ENCODE data around the gene KRT6B.
"Not testable (repeated sequence)": the region's sequence is repeated elsewhere in the genome, so short reads cannot be mapped to it uniquely, and the experiment has no call there.

Gene KRT6B

GRCh38 chr12:52447196-52447595 is 4.8 kb downstream of the KRT6B start:
- not testable (repeated sequence) for H3K4me1 Mint-ChIP-seq (ENCODE audit: low read depth); DNase-seq
- H3K27me3 Mint-ChIP-seq: peaks cover 40% of the 10 kb centered on the region

GRCh38 chr12:52446367-52447045 is 5.4 kb downstream of the KRT6B start:
- peaks cover 44% of the 10 kb centered on the region for H3K27me3 Mint-ChIP-seq
- no peak for DNase-seq
- H3K27ac Mint-ChIP-seq: no peak overlapping the region
- no peaks in the 10 kb centered on the region for H3K36me3 Mint-ChIP-seq (ENCODE audit: low read depth)
- no peaks in the 10 kb centered on the region for H3K9me3 Mint-ChIP-seq
- H3K4me3 Mint-ChIP-seq: no peak overlapping the region
- no peaks in the 10 kb centered on the region for H3K4me1 Mint-ChIP-seq (ENCODE audit: low read depth)

More at GRCh38 chr12:52447196-52447595, 4.8 kb downstream of the KRT6B start:
- H3K4me3 Mint-ChIP-seq; H3K27ac Mint-ChIP-seq; H3K36me3 Mint-ChIP-seq (ENCODE audit: low read depth); H3K9me3 Mint-ChIP-seq: not testable (repeated sequence)

- H3K4me1 Mint-ChIP-seq (ENCODE audit: low read depth): no peaks in the 10 kb centered on the region
- no peak overlapping the region for H3K27ac Mint-ChIP-seq
- H3K9me3 Mint-ChIP-seq: no peaks in the 10 kb centered on the region
- H3K27me3 Mint-ChIP-seq: peaks cover 50% of the 10 kb centered on the region
- H3K4me3 Mint-ChIP-seq: no peak overlapping the region
- DNase-seq: no peak
- no peaks in the 10 kb centered on the region for H3K36me3 Mint-ChIP-seq (ENCODE audit: low read depth)
Observed at GRCh38 chr12:52445876-52446275, 6.1 kb downstream of the KRT6B start.

- H3K27ac Mint-ChIP-seq: no peak overlapping the region
- H3K4me1 Mint-ChIP-seq (ENCODE audit: low read depth): no peaks in the 10 kb centered on the region
- H3K27me3 Mint-ChIP-seq: peaks cover 49% of the 10 kb centered on the region
- no peak overlapping the region for H3K4me3 Mint-ChIP-seq
- H3K9me3 Mint-ChIP-seq: no peaks in the 10 kb centered on the region
- no peak for DNase-seq
- H3K36me3 Mint-ChIP-seq (ENCODE audit: low read depth): no peaks in the 10 kb centered on the region
Observed at GRCh38 chr12:52444647-52445595, 7.0 kb downstream of the KRT6B start.

- Mint-ChIP-seq H3K9me3 (no peaks in the 10 kb centered on the region), H3K36me3 (ENCODE audit: low read depth) (no peaks in the 10 kb centered on the region), H3K27ac (no peak overlapping the region), H3K4me3 (no peak overlapping the region), H3K27me3 (peaks cover 49% of the 10 kb centered on the region), H3K4me1 (ENCODE audit: low read depth) (no peaks in the 10 kb centered on the region)
- no peak for DNase-seq
Observed at GRCh38 chr12:52443966-52444365, 8.0 kb downstream of the KRT6B start.

GRCh38 chr12:52442600-52443061 is 9.3 kb downstream of the KRT6B start:
- no peak overlapping the region for H3K27ac Mint-ChIP-seq
- no peaks in the 10 kb centered on the region for H3K4me1 Mint-ChIP-seq (ENCODE audit: low read depth)
- DNase-seq: no peak
- H3K27me3 Mint-ChIP-seq: peaks cover 49% of the 10 kb centered on the region
- no peaks in the 10 kb centered on the region for H3K36me3 Mint-ChIP-seq (ENCODE audit: low read depth)
- no peak overlapping the region for H3K4me3 Mint-ChIP-seq
- H3K9me3 Mint-ChIP-seq: no peaks in the 10 kb centered on the region

- Mint-ChIP-seq H3K36me3 (ENCODE audit: low read depth) (no peaks in the 10 kb centered on the region), H3K4me1 (ENCODE audit: low read depth) (no peaks in the 10 kb centered on the region), H3K27ac (no peak overlapping the region), H3K4me3 (no peak overlapping the region), H3K27me3 (peaks cover 53% of the 10 kb centered on the region), H3K9me3 (no peaks in the 10 kb centered on the region)
- no peak for DNase-seq
Observed at GRCh38 chr12:52441320-52441911, 10.5 kb downstream of the KRT6B start.

- H3K9me3 Mint-ChIP-seq: no peaks in the 10 kb centered on the region
- H3K27me3 Mint-ChIP-seq: peaks cover 51% of the 10 kb centered on the region
- H3K4me1 Mint-ChIP-seq (ENCODE audit: low read depth): no peaks in the 10 kb centered on the region
- H3K4me3 Mint-ChIP-seq: no peak overlapping the region
- H3K36me3 Mint-ChIP-seq (ENCODE audit: low read depth): no peaks in the 10 kb centered on the region
- no peak overlapping the region for H3K27ac Mint-ChIP-seq
- no peak for DNase-seq
Observed at GRCh38 chr12:52440821-52441319, 11.1 kb downstream of the KRT6B start.

- Mint-ChIP-seq H3K27ac (no peak overlapping the region), H3K4me3 (no peak overlapping the region), H3K36me3 (ENCODE audit: low read depth) (no peaks in the 10 kb centered on the region), H3K4me1 (ENCODE audit: low read depth) (no peaks in the 10 kb centered on the region), H3K27me3 (peaks cover 49% of the 10 kb centered on the region), H3K9me3 (no peaks in the 10 kb centered on the region)
- no peak for DNase-seq
Observed at GRCh38 chr12:52439845-52440244, 12.1 kb downstream of the KRT6B start.

GRCh38 chr12:52439420-52439819 is 12.5 kb downstream of the KRT6B start:
- H3K4me3 Mint-ChIP-seq: no peak overlapping the region
- peaks cover 52% of the 10 kb centered on the region for H3K27me3 Mint-ChIP-seq
- H3K27ac Mint-ChIP-seq: no peak overlapping the region
- H3K4me1 Mint-ChIP-seq (ENCODE audit: low read depth): no peaks in the 10 kb centered on the region
- no peaks in the 10 kb centered on the region for H3K9me3 Mint-ChIP-seq
- DNase-seq: no peak
- no peaks in the 10 kb centered on the region for H3K36me3 Mint-ChIP-seq (ENCODE audit: low read depth)

- Mint-ChIP-seq H3K9me3 (no peaks in the 10 kb centered on the region), H3K36me3 (ENCODE audit: low read depth) (no peaks in the 10 kb centered on the region), H3K27me3 (peaks cover 49% of the 10 kb centered on the region), H3K4me3 (no peak overlapping the region), H3K27ac (no peak overlapping the region), H3K4me1 (ENCODE audit: low read depth) (no peaks in the 10 kb centered on the region)
- DNase-seq: no peak
Observed at GRCh38 chr12:52438305-52439301, 13.3 kb downstream of the KRT6B start.

- H3K4me1 Mint-ChIP-seq (ENCODE audit: low read depth): no peaks in the 10 kb centered on the region
- H3K27me3 Mint-ChIP-seq: peaks cover 46% of the 10 kb centered on the region
- no peaks in the 10 kb centered on the region for H3K36me3 Mint-ChIP-seq (ENCODE audit: low read depth)
- H3K9me3 Mint-ChIP-seq: no peaks in the 10 kb centered on the region
- no peak overlapping the region for H3K27ac Mint-ChIP-seq
- no peak for DNase-seq
- no peak overlapping the region for H3K4me3 Mint-ChIP-seq
Observed at GRCh38 chr12:52437508-52437907, 14.4 kb downstream of the KRT6B start.

GRCh38 chr12:52436828-52437474 is 15.0 kb downstream of the KRT6B start:
- Mint-ChIP-seq H3K4me1 (ENCODE audit: low read depth) (no peaks in the 10 kb centered on the region), H3K36me3 (ENCODE audit: low read depth) (no peaks in the 10 kb centered on the region), H3K27me3 (peaks cover 46% of the 10 kb centered on the region), H3K9me3 (no peaks in the 10 kb centered on the region), H3K4me3 (no peak overlapping the region), H3K27ac (no peak overlapping the region)
- no peak for DNase-seq

All from activated T-cell treated with anti-CD3 and anti-CD28 coated beads, Interleukin-2, amount 50 U/mL, for 24 hours (primary cell).